ENCODE measurements around the gene NTRK2.

Gene NTRK2

DNA sequence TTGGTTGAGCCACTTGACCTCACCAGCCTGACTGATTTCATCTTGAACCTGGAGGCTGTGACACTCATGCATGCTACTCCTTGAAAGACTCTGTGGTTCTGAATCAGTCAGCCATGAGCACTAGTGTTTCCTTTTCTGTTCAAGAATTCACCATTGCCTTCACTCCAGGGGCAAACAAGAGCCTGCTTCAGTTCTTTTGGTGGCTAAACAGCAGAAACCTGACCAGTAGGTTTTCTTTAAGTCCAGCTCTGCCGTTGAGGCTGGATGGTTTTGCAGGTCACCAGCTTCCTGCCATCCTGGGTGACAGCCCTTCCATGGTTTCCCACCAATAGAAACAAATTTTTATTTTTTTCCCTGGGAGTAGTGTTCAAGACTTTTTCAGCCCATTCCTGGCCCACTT, 10.0 kb downstream of the NTRK2 start:
- no peak overlapping the region for H3K4me3 ChIP-seq (ENCODE audit: low read depth, low read length)
- DNase-seq (ENCODE audit: low read depth) = no peak
- in situ Hi-C loops (cut with HindIII; ENCODE audit: low sequenced_read_pairs) = no loop called here
- TF ChIP-seq, protein P1, sequence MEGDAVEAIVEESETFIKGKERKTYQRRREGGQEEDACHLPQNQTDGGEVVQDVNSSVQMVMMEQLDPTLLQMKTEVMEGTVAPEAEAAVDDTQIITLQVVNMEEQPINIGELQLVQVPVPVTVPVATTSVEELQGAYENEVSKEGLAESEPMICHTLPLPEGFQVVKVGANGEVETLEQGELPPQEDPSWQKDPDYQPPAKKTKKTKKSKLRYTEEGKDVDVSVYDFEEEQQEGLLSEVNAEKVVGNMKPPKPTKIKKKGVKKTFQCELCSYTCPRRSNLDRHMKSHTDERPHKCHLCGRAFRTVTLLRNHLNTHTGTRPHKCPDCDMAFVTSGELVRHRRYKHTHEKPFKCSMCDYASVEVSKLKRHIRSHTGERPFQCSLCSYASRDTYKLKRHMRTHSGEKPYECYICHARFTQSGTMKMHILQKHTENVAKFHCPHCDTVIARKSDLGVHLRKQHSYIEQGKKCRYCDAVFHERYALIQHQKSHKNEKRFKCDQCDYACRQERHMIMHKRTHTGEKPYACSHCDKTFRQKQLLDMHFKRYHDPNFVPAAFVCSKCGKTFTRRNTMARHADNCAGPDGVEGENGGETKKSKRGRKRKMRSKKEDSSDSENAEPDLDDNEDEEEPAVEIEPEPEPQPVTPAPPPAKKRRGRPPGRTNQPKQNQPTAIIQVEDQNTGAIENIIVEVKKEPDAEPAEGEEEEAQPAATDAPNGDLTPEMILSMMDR (IDR thresholded peaks at IDR 0.05; ENCODE audit: low read depth, low read length, missing control alignments) = no peak

DNA sequence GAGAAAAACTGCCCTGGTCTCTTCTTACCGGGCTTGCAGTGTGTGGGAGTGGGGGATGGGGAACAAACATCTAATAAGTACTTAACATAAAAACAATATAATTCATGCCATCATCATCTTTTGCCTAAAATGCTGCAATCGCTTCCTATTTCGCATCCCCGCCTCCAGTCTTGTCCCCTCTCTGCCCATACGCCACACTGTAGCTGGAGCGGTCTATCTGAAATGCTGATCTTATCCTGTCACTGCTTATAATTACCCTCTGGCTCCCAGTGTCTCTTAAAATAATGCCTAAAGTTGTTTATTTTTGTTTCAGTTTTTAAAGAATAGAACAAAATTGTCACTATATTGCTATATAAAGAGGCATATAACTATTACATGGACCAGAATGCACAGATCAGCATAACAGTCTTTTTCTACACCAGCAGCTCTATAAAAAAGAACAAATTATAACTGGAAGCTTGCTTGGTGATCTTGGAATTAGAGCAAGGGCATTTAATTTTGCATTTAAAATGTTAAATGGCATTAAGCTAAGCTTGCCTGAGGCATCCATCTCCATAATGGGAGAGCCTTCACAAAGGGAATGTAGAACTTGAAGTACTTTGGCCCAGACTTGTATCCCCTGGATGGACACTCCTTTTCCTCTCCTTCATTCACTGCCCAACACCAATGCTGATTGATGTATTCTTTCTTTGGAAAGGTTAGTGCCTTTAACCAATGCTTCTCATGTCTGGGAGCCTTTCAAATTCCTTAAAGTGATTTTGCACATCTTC, 12.2 kb downstream of the NTRK2 start:
- in situ Hi-C loops (cut with HindIII; ENCODE audit: low sequenced_read_pairs) = no loop called here
- H3K4me3 ChIP-seq (ENCODE audit: low read depth, low read length) = no peak overlapping the region
- DNase-seq (ENCODE audit: low read depth) = no peak
- TF ChIP-seq, protein P1 (IDR thresholded peaks at IDR 0.05; ENCODE audit: low read depth, low read length, missing control alignments) = no peak

DNA sequence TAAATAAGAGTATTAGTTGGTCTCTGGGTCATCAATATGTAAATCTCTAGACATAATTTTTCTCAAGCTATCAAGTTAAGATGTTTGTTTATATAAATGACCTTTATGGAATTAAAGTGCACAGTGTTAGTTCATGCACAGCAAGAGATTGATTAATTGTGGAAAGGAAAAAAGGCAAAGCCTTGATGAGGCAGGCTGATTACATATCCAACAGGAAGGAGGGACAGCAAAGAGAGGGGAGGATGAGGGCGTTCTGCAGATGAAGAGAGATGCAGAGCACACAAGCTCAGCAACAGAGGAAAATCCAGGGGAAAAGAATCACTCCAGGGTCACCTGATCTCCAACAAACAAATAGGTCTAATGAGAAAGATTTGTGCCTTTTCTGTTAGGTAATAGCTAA, 16.5 kb downstream of the NTRK2 start:
- no peak overlapping the region for H3K4me3 ChIP-seq (ENCODE audit: low read depth, low read length)
- no peak for DNase-seq (ENCODE audit: low read depth)
- TF ChIP-seq, protein P1 (IDR thresholded peaks at IDR 0.05; ENCODE audit: low read depth, low read length, missing control alignments) = no peak
- in situ Hi-C loops (cut with HindIII; ENCODE audit: low sequenced_read_pairs) = no loop called here

DNA sequence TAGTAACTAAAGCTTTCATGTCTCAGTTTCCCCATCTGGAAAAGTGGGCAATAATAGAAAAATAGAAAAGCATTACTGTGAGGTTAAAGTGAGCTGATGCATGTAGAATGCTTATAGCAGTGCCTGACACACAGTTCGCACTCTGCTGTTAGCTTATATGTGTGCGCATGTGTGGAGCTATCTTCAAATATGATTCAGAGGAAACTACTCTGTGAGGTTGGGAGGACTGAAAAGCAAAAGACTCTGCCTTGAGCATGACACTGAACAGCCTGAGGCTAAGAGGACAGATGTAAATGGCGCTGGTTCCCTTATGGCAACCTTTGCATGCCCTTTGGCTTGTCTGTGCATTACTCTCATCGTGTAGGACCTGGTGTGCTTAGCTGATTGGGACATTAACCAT, 19.4 kb downstream of the NTRK2 start:
- in situ Hi-C loops (cut with HindIII; ENCODE audit: low sequenced_read_pairs) = no loop called here
- DNase-seq (ENCODE audit: low read depth) = no peak
- TF ChIP-seq, protein P1 (IDR thresholded peaks at IDR 0.05; ENCODE audit: low read depth, low read length, missing control alignments) = no peak
- no peak overlapping the region for H3K4me3 ChIP-seq (ENCODE audit: low read depth, low read length)

DNA sequence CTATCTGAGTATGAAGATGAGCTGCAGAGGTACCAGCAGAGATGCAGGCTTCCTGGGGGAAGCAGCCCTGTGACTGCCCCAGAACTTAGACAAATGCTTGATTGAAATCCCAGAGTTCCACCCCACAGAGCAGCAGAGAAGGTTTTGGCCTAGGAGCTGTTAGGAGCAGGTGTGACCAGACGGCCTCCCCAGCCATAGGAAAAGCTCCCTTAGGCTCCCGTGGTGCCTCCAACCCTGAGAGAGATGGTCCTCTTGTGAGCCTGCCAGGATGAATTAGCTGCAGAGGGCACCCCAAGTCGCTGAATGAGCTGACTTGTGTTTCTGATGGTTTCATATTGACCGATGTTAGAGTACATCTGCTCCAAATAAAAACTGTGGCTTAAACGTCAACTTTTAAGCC, 22.1 kb downstream of the NTRK2 start:
- in situ Hi-C loops (cut with HindIII; ENCODE audit: low sequenced_read_pairs) = no loop called here
- H3K4me3 ChIP-seq (ENCODE audit: low read depth, low read length) = no peak overlapping the region
- TF ChIP-seq, protein P1 (IDR thresholded peaks at IDR 0.05; ENCODE audit: low read depth, low read length, missing control alignments) = no peak
- no peak for DNase-seq (ENCODE audit: low read depth)

DNA sequence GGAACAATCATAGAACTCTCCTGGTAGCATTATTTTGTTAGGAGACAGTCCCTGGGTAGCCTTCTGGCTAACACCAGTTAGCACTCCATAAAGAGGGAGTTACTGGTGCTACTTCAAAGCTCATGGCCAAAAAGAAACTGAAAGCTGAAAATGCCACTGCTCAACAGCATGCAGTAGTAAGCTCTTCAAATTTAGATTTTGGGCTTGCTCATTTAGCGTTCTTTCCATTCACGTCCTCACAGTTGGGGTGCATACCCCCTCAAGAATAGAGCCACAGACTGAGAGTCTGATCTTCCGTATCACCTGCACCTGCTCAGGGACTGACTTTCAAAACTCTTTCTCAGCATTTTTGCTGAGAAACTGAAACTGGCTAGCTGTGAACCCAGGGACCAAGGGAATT, 24.7 kb downstream of the NTRK2 start:
- in situ Hi-C loops (cut with HindIII; ENCODE audit: low sequenced_read_pairs) = no loop called here
- TF ChIP-seq, protein P1 (IDR thresholded peaks at IDR 0.05; ENCODE audit: low read depth, low read length, missing control alignments) = no peak
- no peak for DNase-seq (ENCODE audit: low read depth)
- H3K4me3 ChIP-seq (ENCODE audit: low read depth, low read length) = no peak overlapping the region
